ENCODE results near the gene IMPACT. TPM values are rescaled to one million over a fixed set of nuclear protein-coding genes. Genes with fewer than 3 reads are reported as not detected.

Gene IMPACT
- total RNA-seq, 1 experiment from 2014 or later = 21.7 TPM

DNA sequence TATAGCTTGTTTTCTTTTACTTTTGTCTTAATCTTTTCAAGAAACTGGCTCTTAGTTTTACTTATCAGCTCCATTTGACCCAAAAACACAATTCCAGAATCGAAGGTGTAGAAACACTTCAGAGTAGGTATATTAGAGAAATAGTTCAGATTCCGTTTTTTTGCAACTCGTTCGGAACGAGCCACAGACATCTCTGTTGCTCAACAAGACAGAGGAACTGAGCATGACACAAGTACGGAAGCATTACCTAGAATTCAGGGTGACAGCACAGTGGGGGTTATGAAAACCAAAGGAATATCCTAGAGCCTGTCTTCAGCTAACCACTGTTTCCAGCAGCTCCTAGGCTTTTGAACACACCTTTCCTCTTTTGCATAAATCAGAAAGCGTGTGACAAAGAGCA, 39.0 kb downstream of the IMPACT start:
- in situ Hi-C loops (cut with HindIII; ENCODE audit: low pct_unique_long_range_greater_than_20kb, low sequenced_read_pairs) = no loop called here
- DNase-seq (ENCODE audit: low read depth) = no peak

DNA sequence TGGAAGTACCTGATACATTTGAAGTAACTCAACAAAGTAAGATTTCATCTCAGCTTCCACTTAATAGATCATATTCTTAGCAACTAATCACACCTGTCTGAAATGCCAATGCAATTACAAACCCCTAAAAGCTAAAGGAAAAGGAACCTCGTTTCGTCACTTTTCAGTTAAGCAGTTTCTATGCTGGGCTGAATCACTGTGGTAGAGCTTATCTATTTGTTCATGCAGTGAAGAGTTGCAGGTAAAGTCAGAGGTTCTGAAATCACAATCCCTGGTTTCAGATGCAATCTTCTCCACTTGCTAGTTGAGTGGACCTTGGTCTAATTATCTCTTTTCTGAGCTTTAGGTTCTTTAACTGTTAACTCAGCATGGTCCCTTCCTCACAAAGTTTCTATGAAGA, 40.3 kb downstream of the IMPACT start:
- in situ Hi-C loops (cut with HindIII; ENCODE audit: low pct_unique_long_range_greater_than_20kb, low sequenced_read_pairs) = no loop called here

DNA sequence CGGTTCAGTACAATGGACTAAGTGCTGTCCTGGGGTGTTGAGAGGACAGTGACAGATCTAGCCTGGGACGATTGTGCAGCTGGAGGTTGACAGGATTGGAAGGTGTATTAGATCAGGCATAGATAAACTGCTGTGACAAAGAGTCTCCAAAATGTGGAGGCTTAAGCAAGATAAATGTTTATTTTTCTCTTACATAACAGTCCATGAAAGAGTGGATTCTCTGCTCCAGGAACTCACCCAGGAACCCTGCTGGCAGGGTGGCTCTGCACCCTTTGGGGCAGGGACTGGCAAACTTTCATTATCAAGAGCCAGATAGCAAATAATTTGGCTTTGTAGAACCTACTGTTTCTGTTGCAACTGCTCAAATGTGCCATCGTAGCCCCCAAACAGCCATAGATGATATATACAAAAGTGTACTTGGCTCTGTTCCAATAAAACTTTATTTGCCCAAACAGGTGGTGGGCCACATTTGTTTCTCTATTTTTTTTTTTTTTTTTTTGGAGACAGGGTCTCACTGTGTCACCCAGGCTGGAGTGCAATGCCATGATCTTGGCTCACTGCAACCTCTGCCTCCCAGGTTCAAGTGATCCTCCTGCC, 43.6 kb downstream of the IMPACT start:
- in situ Hi-C loops (cut with HindIII; ENCODE audit: low pct_unique_long_range_greater_than_20kb, low sequenced_read_pairs) = no loop called here
- DNase-seq (ENCODE audit: low read depth) = no peak

More for the DNA sequence above, 40.3 kb downstream of the IMPACT start:
- DNase-seq (ENCODE audit: low read depth) = no peak

DNA sequence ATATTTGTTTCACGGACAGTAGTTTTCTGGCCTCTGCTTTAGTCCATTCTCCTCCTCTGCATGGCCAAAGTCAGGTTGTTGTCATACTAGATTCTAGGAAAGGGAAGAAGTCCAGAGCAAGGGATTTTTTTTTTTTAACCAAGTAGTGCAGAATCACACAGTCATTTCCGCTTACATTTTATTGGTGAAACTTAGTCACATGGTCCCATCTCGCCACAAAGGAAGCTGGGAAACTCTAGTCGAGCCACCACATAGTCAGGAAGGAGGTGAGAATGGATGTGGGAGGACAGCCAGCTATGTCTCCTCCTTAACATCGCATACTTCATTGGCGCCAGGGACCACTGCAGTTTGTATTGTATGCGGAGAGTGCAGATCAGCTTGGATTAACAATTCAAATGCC, 44.3 kb downstream of the IMPACT start:
- DNase-seq (ENCODE audit: low read depth) = no peak
- in situ Hi-C loops (cut with HindIII; ENCODE audit: low pct_unique_long_range_greater_than_20kb, low sequenced_read_pairs) = no loop called here

DNA sequence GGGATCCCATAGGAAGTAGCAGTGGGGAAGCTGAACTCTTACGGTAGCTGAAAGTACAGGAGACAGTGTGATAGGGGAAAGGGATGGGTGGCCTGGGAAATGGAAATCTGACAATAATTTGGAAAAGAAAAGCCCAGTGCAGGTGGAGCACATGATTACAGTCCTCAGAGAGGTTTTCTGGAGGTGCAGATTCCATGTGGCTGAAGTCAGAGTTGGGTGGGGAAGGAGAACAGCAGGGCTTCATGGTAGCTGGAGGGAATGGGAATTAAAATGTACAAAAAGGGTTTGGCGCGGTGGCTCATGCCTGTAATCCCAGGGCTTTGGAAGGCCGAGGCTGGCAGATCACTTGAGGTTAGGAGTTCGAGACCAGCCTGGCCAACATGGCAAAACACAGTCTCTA, 46.1 kb downstream of the IMPACT start:
- DNase-seq (ENCODE audit: low read depth) = no peak
- in situ Hi-C loops (cut with HindIII; ENCODE audit: low pct_unique_long_range_greater_than_20kb, low sequenced_read_pairs) = no loop called here

DNA sequence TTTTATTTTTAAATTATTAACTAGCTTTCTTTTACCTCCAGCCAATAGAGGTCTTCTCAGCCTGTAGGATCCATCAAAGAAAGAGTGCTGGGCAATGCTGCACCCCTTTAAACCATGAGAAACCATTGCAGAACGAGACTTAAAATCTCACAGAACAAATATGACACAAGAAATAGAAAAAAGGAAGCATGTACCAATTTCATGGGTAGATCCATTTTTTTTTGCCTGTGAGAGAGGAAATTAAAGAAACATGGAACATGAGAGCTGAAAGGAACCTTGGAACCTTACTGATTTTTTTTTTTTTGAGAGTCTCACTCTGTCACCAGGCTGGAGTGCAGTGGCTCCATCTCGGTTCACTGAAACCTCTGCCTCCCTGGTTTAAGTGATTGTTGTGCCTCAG, 47.9 kb downstream of the IMPACT start:
- DNase-seq (ENCODE audit: low read depth) = no peak
- in situ Hi-C loops (cut with HindIII; ENCODE audit: low pct_unique_long_range_greater_than_20kb, low sequenced_read_pairs) = no loop called here

DNA sequence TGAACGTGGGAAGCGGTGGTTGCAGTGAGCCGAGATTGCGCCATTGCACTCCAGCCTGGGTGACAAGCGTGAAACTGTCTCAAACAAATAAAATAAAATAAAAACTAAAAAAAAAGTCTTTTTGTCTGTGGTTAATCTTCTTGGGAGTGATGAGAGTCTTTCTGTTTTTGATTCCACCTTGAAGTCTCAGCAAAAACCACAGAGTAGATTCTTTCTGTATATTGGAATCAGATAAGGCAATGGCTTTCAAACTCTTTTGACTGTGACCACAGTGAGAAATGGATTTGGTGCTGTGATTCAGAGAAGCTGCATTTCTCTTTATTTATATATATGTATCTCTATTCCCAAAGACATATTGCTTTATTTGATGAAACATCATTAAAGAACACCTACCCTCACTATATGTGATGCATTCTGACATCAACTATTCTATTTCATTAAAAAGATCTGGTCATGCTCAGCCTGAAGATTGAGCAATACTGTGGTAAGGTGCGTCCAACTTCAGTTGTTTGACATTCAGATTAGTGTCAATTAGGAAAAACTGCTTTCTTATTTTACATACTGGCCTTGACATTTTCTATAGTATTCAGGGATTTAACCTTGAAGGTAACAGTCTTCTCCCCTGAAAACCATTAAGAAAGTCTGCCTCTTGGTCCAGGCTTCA, 49.6 kb downstream of the IMPACT start:
- in situ Hi-C loops (cut with HindIII; ENCODE audit: low pct_unique_long_range_greater_than_20kb, low sequenced_read_pairs) = no loop called here
- no peak for DNase-seq (ENCODE audit: low read depth)

DNA sequence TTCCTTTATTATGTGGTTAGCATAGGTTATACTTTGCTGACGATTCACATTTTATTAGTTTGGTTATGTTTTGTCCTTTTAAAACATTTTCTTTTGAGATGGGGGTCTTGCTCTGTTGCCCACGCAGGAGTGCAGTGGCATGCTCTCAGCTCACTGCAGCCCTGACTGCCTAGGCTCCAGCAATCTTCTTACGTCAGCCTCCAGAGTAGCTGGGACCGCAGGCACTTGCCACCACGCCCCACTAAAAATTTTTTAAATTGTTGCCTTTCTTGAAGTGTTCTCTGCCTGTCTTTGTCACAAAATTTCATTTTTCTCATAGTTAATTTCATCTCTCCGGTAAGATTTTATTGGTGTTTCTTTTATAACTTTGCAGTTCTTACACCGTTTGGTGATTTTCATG, 52.9 kb downstream of the IMPACT start:
- DNase-seq (ENCODE audit: low read depth) = no peak
- in situ Hi-C loops (cut with HindIII; ENCODE audit: low pct_unique_long_range_greater_than_20kb, low sequenced_read_pairs) = no loop called here

DNA sequence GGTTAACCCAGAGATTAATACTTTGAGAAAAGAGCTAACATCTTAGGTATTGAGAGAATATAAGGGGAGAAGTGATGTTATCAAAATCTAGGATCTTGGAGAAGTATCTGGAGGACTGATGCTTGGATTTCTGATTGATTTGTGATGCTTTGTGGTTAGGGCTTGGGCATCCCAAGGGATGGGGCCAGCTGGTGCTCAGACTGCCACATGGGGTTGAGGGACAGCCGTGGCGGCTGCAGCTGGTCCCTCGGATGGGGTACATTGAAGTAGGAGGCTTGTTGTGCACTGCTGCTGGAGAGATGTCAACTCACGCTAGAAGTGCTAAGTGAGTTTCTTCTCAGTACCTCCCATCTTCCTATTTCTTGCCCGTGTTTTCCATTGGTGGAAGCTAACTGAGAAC, 56.4 kb downstream of the IMPACT start:
- no peak for DNase-seq (ENCODE audit: low read depth)
- in situ Hi-C loops (cut with HindIII; ENCODE audit: low pct_unique_long_range_greater_than_20kb, low sequenced_read_pairs) = no loop called here

DNA sequence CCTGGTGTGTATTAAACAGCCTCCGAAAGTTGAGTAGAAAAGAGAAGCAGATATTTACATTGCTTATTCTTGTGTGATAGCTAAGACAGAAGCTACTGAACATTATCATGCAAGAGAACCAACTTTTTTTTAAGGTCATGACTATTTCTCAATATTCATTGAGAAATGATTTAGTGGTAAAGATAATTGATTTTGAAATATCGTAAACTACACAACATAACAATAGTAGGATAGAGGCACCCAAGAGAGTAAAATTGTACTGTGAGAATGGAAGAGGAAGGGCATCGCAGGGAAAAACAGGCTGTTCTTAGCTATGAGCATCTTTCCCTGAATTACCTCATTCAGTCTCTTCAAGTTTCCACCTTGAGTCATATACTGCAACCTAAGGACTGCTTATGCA, 59.2 kb downstream of the IMPACT start:
- DNase-seq (ENCODE audit: low read depth) = no peak
- in situ Hi-C loops (cut with HindIII; ENCODE audit: low pct_unique_long_range_greater_than_20kb, low sequenced_read_pairs) = no loop called here

DNA sequence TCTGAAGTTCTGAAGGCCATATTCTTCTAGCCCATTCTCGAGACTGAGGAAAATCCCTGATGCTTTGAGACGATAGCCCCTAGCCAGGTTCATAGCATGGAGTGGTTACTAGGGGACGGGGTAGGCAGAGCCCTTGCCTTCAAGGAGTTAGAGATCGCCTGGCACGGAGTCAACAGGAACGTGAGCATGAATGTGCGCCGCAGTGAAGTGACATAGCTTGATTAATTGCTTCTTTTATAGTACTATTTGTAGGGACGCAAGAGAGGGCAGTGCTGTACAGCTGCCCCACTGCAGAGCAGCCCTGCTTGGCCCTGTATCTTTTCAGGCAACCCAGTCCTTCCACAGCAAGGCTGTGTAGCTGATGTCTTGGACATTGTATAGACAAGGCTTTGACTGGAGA, 60.2 kb downstream of the IMPACT start:
- DNase-seq (ENCODE audit: low read depth) = no peak
- in situ Hi-C loops (cut with HindIII; ENCODE audit: low pct_unique_long_range_greater_than_20kb, low sequenced_read_pairs) = no loop called here

DNA sequence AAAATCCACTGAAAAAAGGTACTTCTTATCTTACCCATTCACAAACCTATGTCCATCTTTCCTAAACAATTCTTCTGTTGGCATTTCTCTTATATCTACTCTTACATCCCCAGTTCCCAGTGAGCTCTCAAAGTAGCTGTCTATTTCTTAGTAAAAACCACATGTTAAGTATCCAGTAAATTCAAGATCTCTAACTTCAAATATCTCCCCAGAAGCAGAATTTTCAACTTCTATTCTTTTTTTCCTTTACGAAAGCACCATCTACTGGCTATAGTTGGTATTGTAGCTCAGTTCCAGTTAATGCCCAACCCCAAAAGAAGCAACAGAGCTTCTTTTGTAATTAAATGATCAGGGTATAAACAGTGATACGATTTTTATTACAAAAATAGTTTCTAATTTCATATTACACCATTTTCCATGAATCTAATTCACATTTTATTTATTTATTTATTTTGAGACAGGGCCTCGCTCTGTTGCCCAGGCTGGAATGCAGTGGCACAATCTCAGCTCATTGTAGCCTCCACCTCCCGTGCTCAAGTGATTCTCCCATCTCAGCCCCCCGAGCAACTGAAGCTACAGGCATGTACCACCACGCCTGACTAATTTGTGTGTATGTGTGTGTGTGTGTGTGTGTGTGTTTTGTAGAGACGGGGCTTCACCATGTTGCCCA, 62.5 kb downstream of the IMPACT start:
- in situ Hi-C loops (cut with HindIII; ENCODE audit: low pct_unique_long_range_greater_than_20kb, low sequenced_read_pairs) = no loop called here
- peak; percentile 30 for DNase-seq (ENCODE audit: low read depth)

DNA sequence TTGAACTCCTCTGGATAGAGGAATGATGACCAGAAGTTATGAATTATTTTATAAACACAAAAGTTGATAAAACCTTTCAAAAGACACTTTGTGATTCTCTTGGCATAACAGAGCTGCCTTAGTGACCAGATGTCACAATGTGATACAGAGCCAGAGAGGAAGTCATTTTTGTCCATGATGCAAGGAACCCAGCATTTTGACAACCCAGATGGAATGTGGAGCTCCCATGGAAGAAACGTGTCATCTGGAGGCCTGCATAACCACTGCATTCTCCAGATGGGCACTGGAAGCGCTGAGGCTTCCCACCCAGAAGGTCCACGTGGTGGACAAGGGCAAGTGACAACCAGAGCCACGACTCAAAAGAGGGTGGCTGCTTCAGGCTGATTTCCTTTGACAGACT, 64.1 kb downstream of the IMPACT start:
- in situ Hi-C loops (cut with HindIII; ENCODE audit: low pct_unique_long_range_greater_than_20kb, low sequenced_read_pairs) = no loop called here
- DNase-seq (ENCODE audit: low read depth) = no peak

DNA sequence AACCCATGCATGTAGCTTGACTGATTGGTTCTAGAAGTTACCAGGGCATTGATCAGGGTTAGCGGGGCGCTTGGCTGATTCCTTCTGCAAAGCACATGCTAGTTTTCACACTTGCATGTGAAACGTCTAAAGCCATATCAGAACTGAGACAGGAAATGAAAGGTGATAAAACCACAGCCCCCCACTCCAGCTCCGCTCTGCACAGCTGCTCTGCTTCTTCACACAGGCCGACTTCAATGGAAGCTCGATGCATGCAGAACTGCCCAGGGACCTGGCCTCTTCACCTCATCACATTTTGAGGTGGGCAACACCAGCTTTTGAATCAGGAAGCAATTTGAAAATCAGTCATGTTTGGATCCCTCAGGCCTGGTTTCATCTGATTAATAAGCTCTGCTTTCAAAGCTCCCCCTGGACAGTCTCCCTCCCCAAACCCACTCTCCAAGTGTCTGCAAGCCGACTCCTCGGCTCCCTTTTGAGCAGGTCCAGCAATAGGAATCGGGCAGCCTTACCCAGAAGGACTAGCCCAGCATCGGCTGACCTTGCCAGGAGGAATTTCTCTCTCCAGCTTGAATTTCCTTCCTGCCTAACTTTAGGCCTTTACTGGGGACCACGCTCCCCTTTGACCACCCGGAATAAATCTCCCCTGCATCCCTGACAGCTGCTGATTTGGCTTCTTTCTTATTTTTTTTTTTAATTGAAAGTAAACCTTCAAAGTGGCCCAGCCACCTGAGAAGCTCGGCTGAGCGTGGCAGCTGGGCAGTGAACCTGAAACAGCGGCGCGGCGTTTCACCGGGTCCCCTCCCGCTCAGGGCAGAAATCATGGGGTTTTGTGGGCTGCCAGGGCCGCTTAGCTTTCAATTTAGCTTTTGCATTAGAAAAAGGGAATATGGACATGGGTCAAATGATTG, 65.7 kb downstream of the IMPACT start:
- DNase-seq (ENCODE audit: low read depth) = peak; percentile 7
- in situ Hi-C loops (cut with HindIII; ENCODE audit: low pct_unique_long_range_greater_than_20kb, low sequenced_read_pairs) = no loop called here

DNA sequence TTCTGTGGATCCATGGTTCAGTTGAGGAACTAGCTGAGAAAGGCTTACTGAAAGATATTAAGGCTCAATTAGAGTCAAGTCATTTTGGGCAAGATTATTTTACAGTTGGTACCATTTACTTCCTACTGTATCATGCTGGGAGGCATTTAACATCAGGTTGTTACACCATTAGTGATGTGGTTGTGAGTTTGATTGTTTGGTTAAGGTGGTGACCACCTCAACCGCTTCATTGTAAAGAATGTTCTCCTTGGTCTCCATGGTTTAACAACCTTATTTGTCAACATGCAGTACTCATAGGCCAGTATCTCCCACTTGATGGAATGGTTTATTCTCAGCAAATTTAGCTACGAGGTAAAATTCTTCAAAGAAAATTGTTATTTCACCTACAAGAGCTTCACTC, 68.1 kb downstream of the IMPACT start:
- DNase-seq (ENCODE audit: low read depth) = no peak
- in situ Hi-C loops (cut with HindIII; ENCODE audit: low pct_unique_long_range_greater_than_20kb, low sequenced_read_pairs) = no loop called here

DNA sequence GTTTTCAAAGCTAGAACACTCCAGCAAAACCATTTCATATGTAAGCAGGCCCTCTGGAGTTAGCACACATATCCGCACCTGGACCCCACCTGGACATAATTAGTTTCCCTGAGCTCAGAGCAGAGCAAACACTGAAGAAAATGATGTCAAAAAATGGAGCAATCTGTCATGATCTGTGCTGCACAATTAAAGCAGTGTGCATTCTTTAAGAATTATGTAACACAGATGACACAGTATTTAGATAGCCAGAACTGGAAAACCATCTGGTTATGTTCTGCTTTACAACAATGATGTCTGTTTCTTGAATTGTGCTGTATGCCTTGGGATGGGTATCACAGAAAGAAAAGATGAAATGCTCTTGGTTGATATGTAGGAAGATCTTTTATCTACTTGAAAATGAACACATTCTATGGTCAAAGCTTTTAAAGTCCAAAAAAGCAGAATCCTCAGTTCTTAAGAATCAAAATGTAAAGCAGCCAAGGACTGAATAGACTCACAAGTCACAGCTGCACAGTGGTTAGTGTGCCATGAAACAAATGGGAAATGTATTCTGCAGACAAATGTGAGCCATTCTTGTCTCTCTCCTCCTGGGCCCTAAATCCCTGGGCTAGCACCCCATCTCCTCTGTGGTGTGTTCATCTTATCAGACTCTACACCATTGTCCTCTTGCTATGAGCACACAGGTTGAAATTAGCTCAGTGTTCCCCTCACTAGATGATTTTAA, 70.7 kb downstream of the IMPACT start:
- no peak for DNase-seq (ENCODE audit: low read depth)
- in situ Hi-C loops (cut with HindIII; ENCODE audit: low pct_unique_long_range_greater_than_20kb, low sequenced_read_pairs) = no loop called here

DNA sequence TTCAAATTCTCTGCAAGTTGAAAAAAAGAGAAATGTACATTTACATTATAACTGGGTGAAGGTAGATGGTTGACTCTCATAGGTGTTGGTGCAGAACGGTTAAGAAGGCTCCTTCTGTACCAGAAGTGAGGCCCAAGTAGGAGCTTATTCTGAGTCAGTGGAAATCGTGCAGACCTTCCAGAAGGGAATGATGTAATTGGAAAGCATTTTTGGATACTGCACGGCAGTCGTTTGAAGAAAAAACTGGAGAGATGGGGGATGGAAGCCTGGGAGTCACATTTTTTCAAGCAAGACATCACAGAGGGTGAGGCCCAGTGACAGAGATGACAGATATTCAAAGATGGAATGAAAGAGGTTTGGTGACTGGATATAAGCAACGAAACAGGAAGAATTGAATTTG, 73.3 kb downstream of the IMPACT start:
- in situ Hi-C loops (cut with HindIII; ENCODE audit: low pct_unique_long_range_greater_than_20kb, low sequenced_read_pairs) = no loop called here
- DNase-seq (ENCODE audit: low read depth) = no peak

DNA sequence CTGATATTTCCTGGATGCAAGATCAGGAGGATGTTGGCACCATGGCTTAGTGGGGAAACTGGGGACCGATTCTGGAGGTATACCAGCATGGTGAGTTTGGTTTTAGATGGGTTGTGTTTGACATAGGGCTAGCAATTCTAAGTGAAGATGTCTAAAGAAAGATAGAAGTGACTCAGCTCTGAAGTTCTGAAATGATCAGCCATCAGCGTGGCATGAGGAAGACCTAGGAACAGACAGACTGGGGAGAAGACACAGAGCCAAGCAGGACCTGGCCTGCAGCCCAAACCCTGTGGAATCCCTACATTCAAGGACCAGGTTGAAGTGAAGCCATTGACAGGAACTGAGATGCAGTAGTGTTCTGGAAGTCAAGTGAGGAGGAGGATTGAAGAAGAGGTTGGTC, 73.7 kb downstream of the IMPACT start:
- in situ Hi-C loops (cut with HindIII; ENCODE audit: low pct_unique_long_range_greater_than_20kb, low sequenced_read_pairs) = no loop called here
- no peak for DNase-seq (ENCODE audit: low read depth)
